ENCODE results near the gene CIC.
A peak's percentile ranks its signal among the peaks of the same experiment; 100 is the strongest.

CIC gene

DNA sequence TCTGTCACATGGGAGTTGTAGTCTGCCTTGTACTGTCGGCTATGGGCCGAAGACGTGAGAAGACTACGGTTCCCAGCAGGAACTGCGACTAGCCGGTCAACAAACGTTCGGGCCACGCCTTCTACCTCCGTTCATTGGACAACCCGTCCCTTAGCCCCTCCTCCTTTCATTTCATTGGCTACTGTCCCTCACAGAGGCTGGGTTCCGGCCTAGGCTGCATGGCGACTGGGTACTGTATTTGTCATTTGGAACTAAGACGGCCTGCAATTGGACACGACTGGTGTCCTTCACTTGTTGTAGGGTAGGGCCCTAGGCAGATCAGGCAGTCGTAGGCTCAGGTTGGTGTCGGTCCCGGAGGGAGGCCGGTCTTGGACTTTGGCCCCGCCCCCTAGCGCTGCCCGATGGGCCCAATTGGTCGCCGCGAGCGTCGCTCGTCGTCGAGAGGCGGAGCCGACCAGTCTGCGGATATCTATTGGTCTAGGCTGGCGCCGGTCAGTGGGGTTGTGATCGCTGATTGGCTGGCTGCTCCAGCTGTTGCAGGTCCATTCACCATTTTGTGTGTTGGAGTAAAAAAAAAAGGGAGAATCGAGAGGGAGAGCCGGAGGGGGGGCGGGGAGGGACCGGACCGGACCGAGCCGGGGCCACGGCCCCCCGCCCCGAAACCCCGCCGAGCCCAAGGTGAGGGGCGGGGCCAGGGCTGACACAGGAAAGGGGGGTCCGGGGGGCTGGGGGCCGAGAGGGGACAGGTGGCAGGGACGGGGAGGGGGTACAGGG, at the start of gene CIC:
Gene CIC, plus strand, starts transcription at position 549 of the 774 bp plus-strand sequence. CDS start 2,532 bp downstream, outside the sequence.
- no peak for TF ChIP-seq ZFX (IDR thresholded peaks at IDR 0.05; ENCODE audit: borderline replicate concordance)
- TF ChIP-seq, protein P1, sequence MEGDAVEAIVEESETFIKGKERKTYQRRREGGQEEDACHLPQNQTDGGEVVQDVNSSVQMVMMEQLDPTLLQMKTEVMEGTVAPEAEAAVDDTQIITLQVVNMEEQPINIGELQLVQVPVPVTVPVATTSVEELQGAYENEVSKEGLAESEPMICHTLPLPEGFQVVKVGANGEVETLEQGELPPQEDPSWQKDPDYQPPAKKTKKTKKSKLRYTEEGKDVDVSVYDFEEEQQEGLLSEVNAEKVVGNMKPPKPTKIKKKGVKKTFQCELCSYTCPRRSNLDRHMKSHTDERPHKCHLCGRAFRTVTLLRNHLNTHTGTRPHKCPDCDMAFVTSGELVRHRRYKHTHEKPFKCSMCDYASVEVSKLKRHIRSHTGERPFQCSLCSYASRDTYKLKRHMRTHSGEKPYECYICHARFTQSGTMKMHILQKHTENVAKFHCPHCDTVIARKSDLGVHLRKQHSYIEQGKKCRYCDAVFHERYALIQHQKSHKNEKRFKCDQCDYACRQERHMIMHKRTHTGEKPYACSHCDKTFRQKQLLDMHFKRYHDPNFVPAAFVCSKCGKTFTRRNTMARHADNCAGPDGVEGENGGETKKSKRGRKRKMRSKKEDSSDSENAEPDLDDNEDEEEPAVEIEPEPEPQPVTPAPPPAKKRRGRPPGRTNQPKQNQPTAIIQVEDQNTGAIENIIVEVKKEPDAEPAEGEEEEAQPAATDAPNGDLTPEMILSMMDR (IDR thresholded peaks at IDR 0.05) = no peak

DNA sequence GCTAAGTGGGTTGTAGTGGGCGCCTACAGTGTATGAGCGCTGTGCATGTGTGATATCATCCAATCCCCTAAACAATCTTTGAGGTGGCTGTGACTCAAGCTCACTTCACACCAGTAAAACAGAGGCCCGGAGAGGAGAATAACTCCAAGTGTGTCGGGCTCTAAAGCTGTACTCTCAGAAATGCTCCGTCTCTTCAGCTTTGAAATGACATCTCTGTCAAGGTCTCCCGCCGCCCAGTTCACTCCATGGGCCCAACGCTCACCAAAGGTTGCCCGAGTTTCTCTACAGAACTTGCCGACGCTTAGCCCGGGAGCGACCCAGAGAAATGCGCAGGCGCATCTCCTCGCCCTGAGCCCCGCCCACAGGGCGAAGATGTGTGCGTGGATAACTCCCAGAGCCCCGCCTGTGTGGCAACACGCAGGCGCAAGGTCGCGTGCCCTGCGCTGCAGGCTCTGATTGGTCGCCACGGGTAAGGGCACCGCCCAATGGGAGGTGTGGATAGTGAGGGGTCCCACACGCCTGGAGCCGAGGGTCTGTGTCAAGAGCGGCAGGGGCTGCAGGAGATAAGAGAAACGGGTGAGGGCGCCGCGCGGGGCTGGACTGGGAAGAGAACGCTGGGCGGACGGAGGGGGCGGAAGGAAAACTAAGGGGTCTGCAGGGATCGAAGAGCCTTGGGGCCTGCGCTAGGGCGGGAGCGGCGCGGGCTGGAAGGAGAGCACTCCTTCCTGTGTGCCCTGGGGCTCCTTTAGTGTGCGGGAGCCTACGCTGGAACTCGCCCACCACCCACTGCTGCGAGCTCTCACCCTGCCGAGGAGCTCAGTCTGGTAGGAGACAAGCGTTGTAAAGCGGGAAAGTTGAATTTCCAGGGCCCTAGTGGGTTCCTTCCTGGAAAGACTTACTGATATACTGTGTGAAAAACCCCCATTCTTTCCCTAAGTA, 49.0 kb upstream of the CIC start, which contains the start of gene ZNF526:
Gene ZNF526, plus strand, starts transcription at position 501 of the 939 bp plus-strand sequence. CDS start 4,092 bp downstream, outside the sequence.
- H3K27ac ChIP-seq = peak within 1 kb of the TSS; percentile 77
- TF ChIP-seq ZFX (IDR thresholded peaks at IDR 0.05; ENCODE audit: borderline replicate concordance) = no peak
- TF ChIP-seq, protein P1 (IDR thresholded peaks at IDR 0.05) = no peak

More for the DNA sequence above, at the start of gene CIC:
- peak within 1 kb of the TSS; percentile 85 for H3K27ac ChIP-seq

DNA sequence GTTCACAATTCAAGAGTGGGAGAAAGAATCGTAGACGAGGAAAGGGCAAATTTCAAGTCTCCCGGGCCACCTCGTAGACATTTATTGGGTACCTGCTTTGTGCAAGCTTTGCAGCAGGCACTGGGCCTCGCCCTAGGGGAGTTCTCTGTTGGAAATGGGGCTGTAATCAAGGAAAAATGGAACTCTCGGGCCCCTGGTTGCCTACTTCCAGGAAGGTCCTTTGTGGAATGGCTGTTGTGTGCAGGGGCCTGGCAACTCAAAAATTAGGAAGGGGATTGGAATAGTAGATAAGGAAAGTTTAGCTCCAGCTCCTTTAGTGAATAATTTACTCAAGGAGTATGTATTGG, 48.3 kb upstream of the CIC start:
- H3K27ac ChIP-seq = peak overlapping the region; percentile 77
- TF ChIP-seq ZFX (IDR thresholded peaks at IDR 0.05; ENCODE audit: borderline replicate concordance) = no peak
- TF ChIP-seq, protein P1 (IDR thresholded peaks at IDR 0.05) = no peak

DNA sequence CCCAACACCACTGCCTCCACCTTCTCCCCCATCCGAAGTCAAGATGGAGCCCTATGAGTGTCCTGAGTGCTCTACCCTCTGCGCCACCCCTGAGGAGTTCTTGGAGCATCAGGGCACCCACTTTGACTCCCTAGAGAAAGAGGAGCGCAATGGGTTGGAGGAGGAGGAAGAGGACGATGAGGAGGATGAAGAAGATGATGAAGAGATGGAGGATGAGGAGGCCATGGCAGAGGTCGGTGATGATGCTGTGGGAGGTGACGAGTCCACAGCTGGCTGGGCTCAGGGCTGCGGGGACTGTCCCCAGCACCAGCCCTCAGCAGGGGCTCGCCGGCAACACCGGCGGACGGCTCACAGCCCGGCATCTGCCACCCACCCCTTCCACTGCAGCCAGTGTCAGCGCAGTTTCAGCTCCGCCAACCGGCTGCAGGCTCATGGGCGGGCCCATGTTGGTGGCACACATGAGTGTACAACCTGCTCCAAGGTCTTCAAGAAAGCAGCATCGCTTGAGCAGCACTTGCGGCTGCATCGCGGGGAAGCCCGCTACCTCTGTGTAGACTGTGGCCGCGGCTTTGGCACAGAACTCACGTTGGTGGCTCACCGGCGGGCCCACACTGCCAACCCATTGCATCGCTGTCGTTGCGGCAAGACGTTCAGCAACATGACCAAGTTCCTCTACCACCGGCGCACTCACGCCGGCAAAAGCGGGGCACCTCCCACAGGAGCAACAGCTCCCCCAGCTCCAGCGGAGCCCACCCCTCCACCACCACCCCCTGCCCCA, 43.9 kb upstream of the CIC start:
- H3K27ac ChIP-seq = no peak overlapping the region
- no peak for TF ChIP-seq ZFX (IDR thresholded peaks at IDR 0.05; ENCODE audit: borderline replicate concordance)
- TF ChIP-seq, protein P1 (IDR thresholded peaks at IDR 0.05) = no peak

DNA sequence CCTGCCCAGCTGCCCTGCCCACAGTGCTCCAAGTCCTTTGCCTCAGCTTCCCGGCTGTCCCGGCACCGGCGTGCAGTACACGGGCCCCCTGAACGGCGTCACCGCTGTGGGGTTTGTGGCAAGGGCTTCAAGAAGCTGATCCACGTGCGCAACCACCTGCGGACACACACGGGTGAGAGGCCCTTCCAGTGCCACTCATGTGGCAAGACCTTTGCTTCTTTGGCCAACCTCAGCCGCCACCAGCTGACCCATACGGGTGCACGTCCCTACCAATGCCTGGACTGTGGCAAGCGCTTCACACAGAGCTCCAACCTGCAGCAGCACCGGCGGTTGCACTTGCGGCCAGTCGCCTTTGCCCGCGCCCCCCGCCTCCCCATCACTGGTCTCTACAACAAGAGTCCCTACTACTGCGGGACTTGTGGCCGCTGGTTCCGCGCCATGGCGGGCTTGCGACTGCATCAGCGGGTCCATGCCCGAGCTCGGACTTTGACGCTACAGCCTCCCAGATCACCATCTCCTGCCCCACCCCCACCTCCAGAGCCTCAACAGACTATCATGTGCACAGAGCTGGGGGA, 43.2 kb upstream of the CIC start:
- no peak overlapping the region for H3K27ac ChIP-seq
- TF ChIP-seq, protein P1 (IDR thresholded peaks at IDR 0.05) = no peak
- TF ChIP-seq ZFX (IDR thresholded peaks at IDR 0.05; ENCODE audit: borderline replicate concordance) = no peak

DNA sequence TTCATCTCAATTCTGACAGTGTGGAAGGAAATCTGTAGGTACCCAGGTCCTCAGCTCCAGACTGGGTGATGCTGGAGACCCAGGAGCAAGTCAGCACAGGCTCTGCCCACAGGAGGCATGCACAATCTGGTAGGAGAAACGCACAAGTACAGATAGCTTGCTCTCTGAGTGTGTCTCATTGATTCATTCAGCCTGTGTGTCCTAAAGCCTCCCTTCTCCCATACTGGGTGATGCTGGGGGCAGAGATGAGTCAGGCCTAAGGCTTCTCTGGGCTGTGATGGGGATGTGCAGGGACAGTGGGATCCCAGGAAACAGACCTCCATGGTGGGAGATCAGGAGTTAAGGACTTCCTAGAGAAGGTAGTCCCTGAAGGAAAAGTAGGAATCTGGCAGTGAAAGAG, 42.2 kb upstream of the CIC start:
- TF ChIP-seq, protein P1 (IDR thresholded peaks at IDR 0.05) = no peak
- TF ChIP-seq ZFX (IDR thresholded peaks at IDR 0.05; ENCODE audit: borderline replicate concordance) = no peak
- no peak overlapping the region for H3K27ac ChIP-seq
